GM21360 (cell line): Measurements from ENCODE around the gene B3GALT2.
"Not testable (repeated sequence)": the region's sequence is repeated elsewhere in the genome, so short reads cannot be mapped to it uniquely, and the experiment has no call there.

Experiments used
- ATAC-seq: cut with Tn5 transposase; IDR thresholded peaks from one replicate; pipeline ENCODE4 v1.9.1; 2021; ENCODE audit warnings: mild to moderate bottlenecking, moderate library complexity; ENCODE audit not compliant: unreplicated experiment

The B3GALT2 gene

GRCh38 chr1:193185901-193186731, at the start of gene B3GALT2:
Gene B3GALT2 (minus strand): TSS chr1:193186613. CDS start chr1:193181562, 5,051 bp downstream.
- ATAC-seq, result no peak

GRCh38 chr1:193234530-193234929, 48.1 kb upstream of the B3GALT2 start:
- no peak for ATAC-seq

GRCh38 chr1:193231146-193231545, 44.7 kb upstream of the B3GALT2 start:
- ATAC-seq, result not testable (repeated sequence)

GRCh38 chr1:193229136-193229535, 42.7 kb upstream of the B3GALT2 start:
- no peak for ATAC-seq

- no peak for ATAC-seq
These were observed 35.7 kb upstream of the B3GALT2 start for GRCh38 chr1:193222056-193222615.

GRCh38 chr1:193221651-193222050, 35.2 kb upstream of the B3GALT2 start:
- no peak for ATAC-seq

GRCh38 chr1:193219391-193219790, 33.0 kb upstream of the B3GALT2 start:
- ATAC-seq, result no peak

- peak; percentile 79 for ATAC-seq
These were observed 30.5 kb upstream of the B3GALT2 start for GRCh38 chr1:193216920-193217319.

GRCh38 chr1:193213998-193214397, 27.6 kb upstream of the B3GALT2 start:
- no peak for ATAC-seq

- no peak for ATAC-seq
These were observed 26.2 kb upstream of the B3GALT2 start for GRCh38 chr1:193212637-193213036.

GRCh38 chr1:193211539-193211938, 25.1 kb upstream of the B3GALT2 start:
- ATAC-seq, result peak; percentile 74

GRCh38 chr1:193210996-193211395, 24.6 kb upstream of the B3GALT2 start:
- peak; percentile 10 for ATAC-seq

- ATAC-seq, result no peak
These were observed 14.6 kb upstream of the B3GALT2 start for GRCh38 chr1:193201021-193201420.

- ATAC-seq, result no peak
These were observed 13.5 kb upstream of the B3GALT2 start for GRCh38 chr1:193199940-193200339.

GRCh38 chr1:193192586-193192985, 6.2 kb upstream of the B3GALT2 start:
- no peak for ATAC-seq

- no peak for ATAC-seq
These were observed 3.8 kb upstream of the B3GALT2 start for GRCh38 chr1:193190096-193190744.

- no peak for ATAC-seq
These were observed 3.2 kb upstream of the B3GALT2 start for GRCh38 chr1:193189442-193190095.

- not testable (repeated sequence) for ATAC-seq
These were observed 2.5 kb upstream of the B3GALT2 start for GRCh38 chr1:193188915-193189314.

GRCh38 chr1:193187114-193187513, 701 bp upstream of the B3GALT2 start:
- ATAC-seq, result no peak

GRCh38 chr1:193185211-193185610, 1.2 kb downstream of the B3GALT2 start:
- no peak for ATAC-seq

- ATAC-seq, result no peak
These were observed 1.6 kb downstream of the B3GALT2 start for GRCh38 chr1:193184776-193185175.
